ENCODE measurements around the gene PCYT1A. TPM values are rescaled to one million over a fixed set of nuclear protein-coding genes. Genes with fewer than 3 reads are reported as not detected.
A peak's percentile ranks its signal among the peaks of the same experiment; 100 is the strongest.

PCYT1A gene
- total and polyA plus RNA-seq, 2 experiments from 2014 or later = 38.3 to 96.3 TPM

- Histone ChIP-seq H3K27ac (peak overlapping the region; percentile 58), H3K9me3 (ENCODE audit: low read depth) (no peaks in the 10 kb centered on the region), H3F3A (ENCODE audit: insufficient read depth) (peaks cover 17% of the 10 kb centered on the region; the same call in 1 of the 2 replicates), H2AFZ (no peak overlapping the region), H3K36me3 (ENCODE audit: low read depth) (peaks cover 24% of the 10 kb centered on the region), H3K9me2 (ENCODE audit: insufficient read depth) (no peaks in the 10 kb centered on the region), H3K9ac (peak overlapping the region; percentile 17; the same call in 1 of the 2 replicates), H3K79me2 (ENCODE audit: insufficient read depth) (peaks cover 83% of the 10 kb centered on the region), H3K4me1 (ENCODE audit: insufficient read depth) (peaks cover 15% of the 10 kb centered on the region; the same call in 1 of the 2 replicates), H3K27me3 (replicated peaks; ENCODE audit: insufficient read depth) (no peaks in the 10 kb centered on the region), H3K4me2 (ENCODE audit: unreplicated experiment) (no peak overlapping the region), H4K20me1 (ENCODE audit: insufficient read depth) (no peaks in the 10 kb centered on the region), H3K4me3 (no peak overlapping the region)
- no peak for TF ChIP-seq EZH2phosphoT487 (IDR thresholded peaks at IDR 0.05; ENCODE audit: insufficient read depth, low read depth)
- no peak for TF ChIP-seq EZH2 (IDR thresholded peaks at IDR 0.05; ENCODE audit: insufficient read depth, poor library complexity, severe bottlenecking)
- in situ Hi-C loops (cut with MboI) = no loop called here
- WGBS, 2 experiments (ENCODE audit: low coverage in 1 of 2, low lambda C conversion rate in 2 of 2, missing lambda C conversion rate in 2 of 2) = 64 to 69% methylated on average over 9 of the region's 9 CpGs
- DNase-seq = peak; percentile 86
These were observed 19.0 kb downstream of the PCYT1A start for GRCh38 chr3:196268284-196269163.

DNA sequence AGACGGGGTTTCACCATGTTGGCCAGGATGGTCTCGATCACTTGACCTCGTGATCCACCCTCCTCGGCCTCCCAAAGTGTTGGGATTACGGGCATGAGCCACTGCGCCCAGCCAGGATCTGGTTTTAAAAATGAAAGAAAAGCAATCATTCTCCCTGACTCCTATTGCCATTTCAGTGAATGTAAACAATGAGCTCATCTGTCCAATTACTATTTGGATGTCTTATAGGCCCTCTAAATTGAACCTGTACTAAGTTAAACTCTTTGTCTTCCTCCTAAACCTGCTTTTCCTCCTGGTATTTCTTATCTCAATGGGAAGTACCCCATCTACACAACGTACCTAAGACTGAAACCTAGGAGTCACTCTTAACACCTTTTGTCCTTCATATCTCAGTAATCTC lies 23.7 kb downstream of the PCYT1A start:
- in situ Hi-C loops (cut with MboI) = no loop called here
- no peak overlapping the region for H3K4me2 ChIP-seq (ENCODE audit: unreplicated experiment)
- H3K9me2 ChIP-seq (ENCODE audit: insufficient read depth) = no peaks in the 10 kb centered on the region
- H3K4me1 ChIP-seq (ENCODE audit: insufficient read depth) = peaks cover 10% of the 10 kb centered on the region; the same call in 1 of the 2 replicates
- no peak for TF ChIP-seq EZH2 (IDR thresholded peaks at IDR 0.05; ENCODE audit: insufficient read depth, poor library complexity, severe bottlenecking)
- TF ChIP-seq EZH2phosphoT487 (IDR thresholded peaks at IDR 0.05; ENCODE audit: insufficient read depth, low read depth) = no peak
- H3K4me3 ChIP-seq = no peak overlapping the region
- no peak for DNase-seq
- H3K79me2 ChIP-seq (ENCODE audit: insufficient read depth) = peaks cover 88% of the 10 kb centered on the region
- H2AFZ ChIP-seq = no peak overlapping the region
- H3K27ac ChIP-seq = no peak overlapping the region
- no peaks in the 10 kb centered on the region for H4K20me1 ChIP-seq (ENCODE audit: insufficient read depth)
- no peak overlapping the region for H3K9ac ChIP-seq
- peaks cover 27% of the 10 kb centered on the region for H3K36me3 ChIP-seq (ENCODE audit: low read depth)
- no peaks in the 10 kb centered on the region for H3K9me3 ChIP-seq (ENCODE audit: low read depth)
- peaks cover 6% of the 10 kb centered on the region; the same call in 1 of the 2 replicates for H3F3A ChIP-seq (ENCODE audit: insufficient read depth)
- no peaks in the 10 kb centered on the region for H3K27me3 ChIP-seq (replicated peaks; ENCODE audit: insufficient read depth)
- 89 to 94% methylated on average over 7 of the region's 7 CpGs for WGBS, 2 experiments (ENCODE audit: low coverage in 1 of 2, low lambda C conversion rate in 2 of 2, missing lambda C conversion rate in 2 of 2)

DNA sequence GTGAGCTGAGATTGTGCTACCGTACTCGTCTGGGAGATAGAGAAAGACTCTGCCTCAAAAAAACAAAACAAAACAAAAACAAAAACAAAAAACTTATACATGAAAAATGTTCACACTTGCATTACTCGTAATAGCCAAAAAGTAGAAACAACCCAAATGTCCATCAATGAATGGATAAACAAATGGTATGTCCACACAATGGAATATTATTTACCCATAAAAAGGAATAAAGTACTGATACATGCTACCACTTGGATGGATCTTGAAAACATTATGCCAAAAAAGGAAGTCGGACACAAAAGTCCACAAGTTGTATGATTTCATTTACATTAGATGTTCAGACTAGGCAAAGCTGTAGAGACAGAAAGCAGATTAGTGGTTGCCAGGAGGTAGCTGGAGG lies 26.7 kb downstream of the PCYT1A start:
- H2AFZ ChIP-seq = no peak overlapping the region
- peaks cover 3% of the 10 kb centered on the region for H3F3A ChIP-seq (ENCODE audit: insufficient read depth)
- H3K4me1 ChIP-seq (ENCODE audit: insufficient read depth) = no peaks in the 10 kb centered on the region
- H4K20me1 ChIP-seq (ENCODE audit: insufficient read depth) = no peaks in the 10 kb centered on the region
- in situ Hi-C loops (cut with MboI) = no loop called here
- no peaks in the 10 kb centered on the region for H3K9me3 ChIP-seq (ENCODE audit: low read depth)
- WGBS, 2 experiments (ENCODE audit: low coverage in 1 of 2, low lambda C conversion rate in 2 of 2, missing lambda C conversion rate in 2 of 2) = 96% methylated on average over 4 of the region's 4 CpGs
- TF ChIP-seq EZH2 (IDR thresholded peaks at IDR 0.05; ENCODE audit: insufficient read depth, poor library complexity, severe bottlenecking) = no peak
- TF ChIP-seq EZH2phosphoT487 (IDR thresholded peaks at IDR 0.05; ENCODE audit: insufficient read depth, low read depth) = no peak
- peaks cover 91% of the 10 kb centered on the region for H3K79me2 ChIP-seq (ENCODE audit: insufficient read depth)
- no peak overlapping the region for H3K9ac ChIP-seq
- H3K27me3 ChIP-seq (replicated peaks; ENCODE audit: insufficient read depth) = no peaks in the 10 kb centered on the region
- DNase-seq = no peak
- no peak overlapping the region for H3K4me3 ChIP-seq
- peaks cover 32% of the 10 kb centered on the region for H3K36me3 ChIP-seq (ENCODE audit: low read depth)
- no peak overlapping the region for H3K4me2 ChIP-seq (ENCODE audit: unreplicated experiment)
- H3K27ac ChIP-seq = no peak overlapping the region
- no peaks in the 10 kb centered on the region for H3K9me2 ChIP-seq (ENCODE audit: insufficient read depth)

- in situ Hi-C loops (cut with MboI) = loop anchor here (10.0 kb wide), 1 partner anchor 269 kb away; no protein-coding TSS in a partner anchor
- H3K27ac ChIP-seq = no peak overlapping the region
- no peaks in the 10 kb centered on the region for H3K9me2 ChIP-seq (ENCODE audit: insufficient read depth)
These were observed 31.8 kb downstream of the PCYT1A start for GRCh38 chr3:196255776-196256175.

More at GRCh38 chr3:196255776-196256175, 31.8 kb downstream of the PCYT1A start:
- 48 to 62% methylated on average over 1 of the region's 1 CpG for WGBS, 2 experiments (ENCODE audit: low coverage in 1 of 2, low lambda C conversion rate in 2 of 2, missing lambda C conversion rate in 2 of 2)
- Histone ChIP-seq H3K36me3 (ENCODE audit: low read depth) (peaks cover 24% of the 10 kb centered on the region), H3K9ac (no peak overlapping the region), H3K27me3 (replicated peaks; ENCODE audit: insufficient read depth) (no peaks in the 10 kb centered on the region), H4K20me1 (ENCODE audit: insufficient read depth) (no peaks in the 10 kb centered on the region), H3K4me1 (ENCODE audit: insufficient read depth) (no peaks in the 10 kb centered on the region), H3K79me2 (ENCODE audit: insufficient read depth) (peaks cover 67% of the 10 kb centered on the region), H3K4me2 (ENCODE audit: unreplicated experiment) (no peak overlapping the region), H2AFZ (no peak overlapping the region), H3F3A (ENCODE audit: insufficient read depth) (peaks cover 18% of the 10 kb centered on the region), H3K9me3 (ENCODE audit: low read depth) (no peaks in the 10 kb centered on the region), H3K4me3 (no peak overlapping the region)
- TF ChIP-seq EZH2 (IDR thresholded peaks at IDR 0.05; ENCODE audit: insufficient read depth, poor library complexity, severe bottlenecking) (no peak), EZH2phosphoT487 (IDR thresholded peaks at IDR 0.05; ENCODE audit: insufficient read depth, low read depth) (no peak)
- no peak for DNase-seq

Data from GM23248 (cell line).